Small intestine (tissue), 7 donors: ENCODE measurements around the gene GALNT5. TPM values are rescaled to one million over a fixed set of nuclear protein-coding genes. Genes with fewer than 3 reads are reported as not detected.
"Not testable (repeated sequence)": the region's sequence is repeated elsewhere in the genome, so short reads cannot be mapped to it uniquely, and the experiment has no call there.

Source experiments
- DNase-seq, 2 donors: peaks; one replicate each; pipeline versions ENCODE4 v3.0.0 to v3.0.0-alpha.2; 2013
- FAIRE-seq: peaks from 2 replicates; lab custom pipeline; 2012; peaks lifted over from hg19 to GRCh38; lab: Jason Lieb, UNC
- H3K27ac ChIP-seq, 3 donors: one replicate each; pipeline ENCODE4 v1.5.1; 2013; ENCODE audit warnings: low read length in 2 of 3, mild to moderate bottlenecking in 2 of 3, control low read depth in 1 of 3, inconsistent platforms in 1 of 3, low read depth in 1 of 3, moderate library complexity in 1 of 3
- H3K27me3 ChIP-seq, 3 donors: one replicate each; pipeline ENCODE4 v1.6.1; 2013; ENCODE audit warnings: low read length in 3 of 3, inconsistent platforms in 1 of 3; ENCODE audit not compliant: control insufficient read depth in 3 of 3, insufficient read depth in 3 of 3
- H3K36me3 ChIP-seq, 3 donors: one replicate each; pipeline ENCODE4 v1.6.1; 2013; ENCODE audit warnings: low read length in 3 of 3, inconsistent platforms in 1 of 3, low read depth in 1 of 3, mild to moderate bottlenecking in 1 of 3, moderate library complexity in 1 of 3; ENCODE audit not compliant: control insufficient read depth in 3 of 3, insufficient read depth in 2 of 3
- H3K4me1 ChIP-seq, 3 donors: one replicate each; pipeline ENCODE4 v1.6.1; 2013; ENCODE audit warnings: low read length in 2 of 3, inconsistent platforms in 1 of 3, low read depth in 1 of 3, mild to moderate bottlenecking in 1 of 3, moderate library complexity in 1 of 3; ENCODE audit not compliant: control insufficient read depth in 3 of 3, insufficient read depth in 2 of 3
- H3K4me3 ChIP-seq, 3 donors: one replicate each; pipeline ENCODE4 v1.5.1; 2013; ENCODE audit warnings: low read length in 3 of 3, control low read depth in 1 of 3, inconsistent platforms in 1 of 3, low read depth in 1 of 3, mild to moderate bottlenecking in 1 of 3, moderate library complexity in 1 of 3
- H3K9me3 ChIP-seq, 2 donors: one replicate each; pipeline ENCODE4 v1.6.1; 2013; ENCODE audit warnings: low read depth in 1 of 2, low read length in 1 of 2; ENCODE audit not compliant: control insufficient read depth in 2 of 2, insufficient read depth in 1 of 2
- WGBS, 3 donors: extraction: QIAGEN DNeasy Blood & Tissue Kit; methylation state at CpG; one replicate each; pipeline ENCODE4 v1.1.7; 2013; 5-methylcytosine and 5-hydroxymethylcytosine counted together
- polyA plus RNA-seq, 4 donors: library from polyadenylated mRNA; stranded (reverse) in 3 of 4; unstranded in 1 of 4; fragments of 200-250 nt in 3 of 4; fragments of 120-200 nt in 1 of 4; gene quantifications; one replicate each; pipeline versions ENCODE4 v1.2.1 to v1.2.3, GENCODE V29; 2013
- donor health status: healthy with polysubstance abuse.
- donor health status: control.
- donor health status: control.
- donor health status: Bipolar disorder and iron deficiency.
- donor health status: healthy.

Gene GALNT5
- polyA plus RNA-seq, 4 donors = 0.67 to 29.2 (median 2.3) TPM

- FAIRE-seq (no peak), DNase-seq (no peak)
- Histone ChIP-seq H3K27me3 (no peaks in the 10 kb centered on the region), H3K9me3 (peaks cover 0 to 22% of the 10 kb centered on the region in 2 donors), H3K4me1 (no peaks in the 10 kb centered on the region), H3K36me3 (no peaks in the 10 kb centered on the region), H3K27ac (no peak overlapping the region), H3K4me3 (no peak overlapping the region)
- WGBS, 3 donors = 83 to 88% (median 88%) methylated on average over 4 of the region's 4 CpGs
Observed at GRCh38 chr2:157339965-157340655, 82.6 kb downstream of the GALNT5 start.

- FAIRE-seq, DNase-seq, H3K36me3 ChIP-seq, H3K27ac ChIP-seq, H3K4me1 ChIP-seq, H3K27me3 ChIP-seq, H3K4me3 ChIP-seq: not testable (repeated sequence)
- H3K9me3 ChIP-seq = peaks cover 0 to 31% of the 10 kb centered on the region in 2 donors
- 92 to 100% (median 97%) methylated on average over 2 of the region's 2 CpGs for WGBS, 3 donors
Observed at GRCh38 chr2:157341381-157341780, 83.9 kb downstream of the GALNT5 start.

GRCh38 chr2:157345647-157346389, 88.3 kb downstream of the GALNT5 start:
- FAIRE-seq (no peak), DNase-seq (no peak)
- Histone ChIP-seq H3K4me3 (no peak overlapping the region), H3K36me3 (no peaks in the 10 kb centered on the region), H3K4me1 (no peaks in the 10 kb centered on the region), H3K9me3 (peaks cover 0 to 31% of the 10 kb centered on the region in 2 donors), H3K27ac (no peak overlapping the region), H3K27me3 (no peaks in the 10 kb centered on the region)
- WGBS, 3 donors = 77 to 96% (median 79%) methylated on average over 2 of the region's 2 CpGs

GRCh38 chr2:157348291-157348921, 90.9 kb downstream of the GALNT5 start:
- Histone ChIP-seq H3K36me3 (no peaks in the 10 kb centered on the region), H3K4me1 (no peaks in the 10 kb centered on the region), H3K9me3 (peaks cover 0 to 21% of the 10 kb centered on the region in 2 donors), H3K4me3 (no peak overlapping the region), H3K27ac (no peak overlapping the region), H3K27me3 (no peaks in the 10 kb centered on the region)
- no peak for FAIRE-seq
- 91 to 94% (median 94%) methylated on average over 3 of the region's 3 CpGs for WGBS, 3 donors
- DNase-seq = no peak

GRCh38 chr2:157349949-157350515, 92.5 kb downstream of the GALNT5 start:
- H3K4me3 ChIP-seq = no peak overlapping the region
- H3K4me1 ChIP-seq = no peaks in the 10 kb centered on the region
- 81 to 94% (median 83%) methylated on average over 1 of the region's 1 CpG for WGBS, 3 donors
- FAIRE-seq (no peak), DNase-seq (no peak)
- no peak overlapping the region for H3K27ac ChIP-seq
- H3K9me3 ChIP-seq = peaks cover 0 to 10% of the 10 kb centered on the region in 2 donors
- no peaks in the 10 kb centered on the region for H3K27me3 ChIP-seq
- no peaks in the 10 kb centered on the region for H3K36me3 ChIP-seq

GRCh38 chr2:157355618-157356017, 98.1 kb downstream of the GALNT5 start:
- FAIRE-seq (no peak), DNase-seq (no peak)
- H3K27me3 ChIP-seq = no peaks in the 10 kb centered on the region
- H3K4me1 ChIP-seq = no peaks in the 10 kb centered on the region
- peaks cover 0 to 1% of the 10 kb centered on the region in 2 donors for H3K9me3 ChIP-seq
- no peaks in the 10 kb centered on the region for H3K36me3 ChIP-seq
- 42 to 64% (median 50%) methylated on average over 1 of the region's 1 CpG for WGBS, 3 donors
- no peak overlapping the region for H3K27ac ChIP-seq
- H3K4me3 ChIP-seq = no peak overlapping the region

GRCh38 chr2:157359628-157360027, 102.1 kb downstream of the GALNT5 start:
- H3K27me3 ChIP-seq = no peaks in the 10 kb centered on the region
- H3K4me3 ChIP-seq = no peak overlapping the region
- peaks cover 0 to 16% of the 10 kb centered on the region in 2 donors for H3K9me3 ChIP-seq
- 96 to 99% (median 98%) methylated on average over 2 of the region's 2 CpGs for WGBS, 3 donors
- H3K36me3 ChIP-seq = no peaks in the 10 kb centered on the region
- no peak overlapping the region for H3K27ac ChIP-seq
- peaks cover 0 to 2% (median 0%) of the 10 kb centered on the region in 3 donors for H3K4me1 ChIP-seq
- no peak for FAIRE-seq
- no peak for DNase-seq

GRCh38 chr2:157361526-157361925, 104.0 kb downstream of the GALNT5 start:
- no peak for DNase-seq
- H3K27me3 ChIP-seq = no peaks in the 10 kb centered on the region
- no peaks in the 10 kb centered on the region for H3K36me3 ChIP-seq
- no peak overlapping the region for H3K4me3 ChIP-seq
- no peak for FAIRE-seq
- H3K9me3 ChIP-seq = peaks cover 0 to 16% of the 10 kb centered on the region in 2 donors
- H3K4me1 ChIP-seq = peaks cover 0 to 9% (median 0%) of the 10 kb centered on the region in 3 donors
- H3K27ac ChIP-seq = no peak overlapping the region
